ENCODE measurements around the gene PARP4.

DNA sequence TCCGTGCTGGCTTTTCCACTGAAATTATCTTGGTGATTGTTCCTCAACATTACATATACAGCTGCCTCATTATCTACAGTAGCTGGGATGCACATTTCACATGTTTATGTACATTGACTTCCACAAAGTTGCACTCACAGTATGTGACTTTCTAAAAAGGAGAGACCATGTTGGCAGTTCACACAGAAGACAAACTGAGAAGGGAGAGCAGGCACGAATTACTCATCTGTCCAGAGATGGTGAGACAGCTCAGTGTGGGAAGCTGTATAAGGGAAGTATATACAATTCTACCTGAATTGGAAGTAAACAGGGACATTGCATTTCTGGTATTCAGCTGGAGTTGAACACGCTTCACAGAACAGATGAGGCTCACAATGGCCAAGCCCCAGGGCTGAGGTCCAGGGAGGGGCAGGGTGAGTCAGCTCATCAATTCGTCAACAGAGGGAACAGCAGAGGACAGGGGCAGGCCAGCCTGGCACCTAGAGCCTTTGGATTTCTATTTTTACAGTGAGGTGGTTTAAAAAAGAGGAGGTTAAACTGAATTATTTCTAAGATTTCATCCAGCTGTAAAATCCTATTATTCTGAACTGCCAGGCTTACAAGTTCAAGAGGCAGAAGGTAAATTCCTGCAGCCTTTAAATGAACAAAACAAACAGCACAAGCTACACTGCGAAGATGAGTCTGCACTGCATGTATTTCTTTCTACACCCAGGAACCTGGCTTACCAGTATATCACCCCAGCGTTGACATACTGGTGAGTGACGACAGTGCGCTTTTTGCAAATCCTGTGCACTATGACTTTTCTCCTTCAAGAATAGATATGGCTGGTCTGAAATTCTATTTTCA, 9.8 kb downstream of the PARP4 start:
- no peak for TF ChIP-seq CTCF (IDR thresholded peaks at IDR 0.05; ENCODE audit: insufficient read depth, low read length, poor library complexity, severe bottlenecking)
- TF ChIP-seq EZH2phosphoT487 (conservative IDR thresholded peaks at IDR 0.05; ENCODE audit: low read length) = no peak
